AG04450 (cell line): ENCODE measurements around the gene SLC4A9. TPM values are rescaled to one million over a fixed set of nuclear protein-coding genes. Genes with fewer than 3 reads are reported as not detected.

ENCODE experiments used
- CTCF ChIA-PET: fragments of 300-600, 350-600 bp; formaldehyde crosslinking; extraction: SDS; loops from one replicate; lab custom pipeline; 2022; ENCODE audit warnings: antibody characterized with exemption, inconsistent platforms; lab: Charles Lee
- POLR2A ChIA-PET: fragments of 350-600 bp; formaldehyde crosslinking; extraction: SDS; loops from one replicate; lab custom pipeline; 2021; ENCODE audit warnings: antibody characterized with exemption, inconsistent platforms; lab: Yijun Ruan, JAX
- DNase-seq: peaks from one replicate; pipeline ENCODE4 v3.0.0-alpha.2; 2011; ENCODE audit warnings: low read depth, low spot score
- H3K27ac ChIP-seq: one replicate; pipeline ENCODE4 v1.5.1; 2012; ENCODE audit warnings: low read depth, low read length, control low read depth
- H3K27me3 ChIP-seq: one replicate; pipeline ENCODE4 v1.6.0; 2012; ENCODE audit warnings: low read length; ENCODE audit not compliant: control insufficient read depth, insufficient read depth
- H3K4me3 ChIP-seq: 2 replicates; pipeline ENCODE4 v1.5.1; 2011; ENCODE audit warnings: mild to moderate bottlenecking, low read depth, low read length, control low read depth
- H3K9me3 ChIP-seq: 2 replicates; pipeline ENCODE4 v1.5.1; 2012; ENCODE audit warnings: low read length; ENCODE audit not compliant: control insufficient read depth, insufficient read depth
- CTCF ChIP-seq: IDR thresholded peaks from 2 replicates; pipeline ENCODE4 v1.5.1; 2011; ENCODE audit warnings: low read depth, low read length, control low read depth, inconsistent platforms
- polyA plus RNA-seq: library from polyadenylated mRNA; depleted of rRNA; stranded (reverse); fragments of >200 nt; gene quantifications from 2 replicates; pipeline ENCODE4 v1.2.3, GENCODE V29; 2011

Gene SLC4A9
- polyA plus RNA-seq, 1 experiment: not detected

- Histone ChIP-seq H3K9me3 (no peaks in the 10 kb centered on the region), H3K27ac (no peak overlapping the region), H3K4me3 (no peak overlapping the region), H3K27me3 (no peaks in the 10 kb centered on the region)
- no peak for DNase-seq
- POLR2A ChIA-PET: interaction anchor here (0.6 to 1.3 kb wide), 2 partner anchors 19 to 45 kb away, joined by 3 to 8 read pairs; partner anchors contain the start of gene HBEGF
- TF ChIP-seq CTCF: no peak
- CTCF ChIA-PET: interaction anchor here (0.8 to 1.7 kb wide), 5 partner anchors 13 to 84 kb away, joined by 3 to 13 read pairs (median 4); partner anchors contain the start of gene HBEGF
Measured at GRCh38 chr5:140327589-140327988, 32.4 kb upstream of the SLC4A9 start.

- DNase-seq: no peak
- Histone ChIP-seq H3K9me3 (no peaks in the 10 kb centered on the region), H3K27me3 (no peaks in the 10 kb centered on the region), H3K4me3 (no peak overlapping the region), H3K27ac (no peak overlapping the region)
- ChIA-PET POLR2A (interaction anchor here (0.6 to 1.7 kb wide), 3 partner anchors 18 to 44 kb away, joined by 3 to 12 read pairs (median 8); partner anchors contain the start of genes HBEGF and PFDN1), CTCF (interaction anchor here (0.5 to 2.8 kb wide), 7 partner anchors 13 to 85 kb away, joined by 3 to 13 read pairs (median 5); partner anchors contain the start of gene HBEGF)
- no peak for TF ChIP-seq CTCF
Measured at GRCh38 chr5:140328036-140328764, 31.8 kb upstream of the SLC4A9 start.

- no peak for TF ChIP-seq CTCF
- Histone ChIP-seq H3K27ac (no peak overlapping the region), H3K4me3 (no peak overlapping the region), H3K9me3 (no peaks in the 10 kb centered on the region), H3K27me3 (no peaks in the 10 kb centered on the region)
- POLR2A ChIA-PET: interaction anchor here (0.7 to 1.7 kb wide), 3 partner anchors 16 to 152 kb away, joined by 5 to 12 read pairs (median 7); partner anchors contain the start of genes HBEGF and PFDN1
- no peak for DNase-seq
- CTCF ChIA-PET: interaction anchor here (0.6 to 2.8 kb wide), 6 partner anchors 16 to 85 kb away, joined by 3 to 13 read pairs (median 4); partner anchors contain the start of gene HBEGF
Measured at GRCh38 chr5:140329739-140330481, 30.1 kb upstream of the SLC4A9 start.

- CTCF ChIA-PET: no interaction called here
- no peak for DNase-seq
- no peaks in the 10 kb centered on the region for H3K9me3 ChIP-seq
- H3K27ac ChIP-seq: no peak overlapping the region
- POLR2A ChIA-PET: no interaction called here
- H3K4me3 ChIP-seq: no peak overlapping the region
- no peak for TF ChIP-seq CTCF
- no peaks in the 10 kb centered on the region for H3K27me3 ChIP-seq
Measured at GRCh38 chr5:140331638-140332037, 28.4 kb upstream of the SLC4A9 start.
